ENCODE measurements around the gene ELMO3. TPM values are rescaled to one million over a fixed set of nuclear protein-coding genes. Genes with fewer than 3 reads are reported as not detected.

Gene ELMO3
- total RNA-seq, 1 experiment from 2014 or later: 2.0 TPM

GRCh38 chr16:67188323-67188722 lies 10.6 kb upstream of the ELMO3 start:
- DNase-seq (ENCODE audit: low read depth, low spot score) (no peak), ATAC-seq (no peak)
- Histone ChIP-seq H3K4me1 (ENCODE audit: control insufficient read depth, insufficient read depth, low read length) (peaks cover 7% of the 10 kb centered on the region), H3K27ac (ENCODE audit: low read length) (no peak overlapping the region), H3K4me3 (ENCODE audit: low read depth in 2 of 2, low read length in 2 of 2) (no peak overlapping the region), H3K36me3 (ENCODE audit: control insufficient read depth, insufficient read depth, low read length) (peaks cover 12% of the 10 kb centered on the region; the same call in 1 of the 2 replicates), H3K9me3 (ENCODE audit: control insufficient read depth, insufficient read depth, low read depth, low read length) (no peaks in the 10 kb centered on the region), H3K27me3 (ENCODE audit: control insufficient read depth, insufficient read depth, low read length) (no peaks in the 10 kb centered on the region)
- intact Hi-C loops (cut with micrococcal nuclease; ENCODE audit: unreplicated experiment) (loop anchor here (10.0 kb wide), 1 partner anchor 234 kb away; no protein-coding TSS in a partner anchor), in situ Hi-C loops (cut with HindIII; ENCODE audit: low pct_unique_long_range_greater_than_20kb, low sequenced_read_pairs) (no loop called here)
- BruUV-seq (replicated peaks): no TSS peak
- ChIA-PET CTCF (interaction anchor here (0.5 kb wide), 1 partner anchor 167 kb away, joined by 4 read pairs; no protein-coding TSS in a partner anchor), POLR2A (no interaction called here)
- TF ChIP-seq POLR2AphosphoS5 (IDR thresholded peaks at IDR 0.05; ENCODE audit: low read depth, low read length) (no peak), TCF7L2 (IDR thresholded peaks at IDR 0.05; ENCODE audit: low read depth, low read length) (no peak), SIN3A (IDR thresholded peaks at IDR 0.05; ENCODE audit: borderline replicate concordance, insufficient read depth, low read depth, low read length) (no peak)
- TF ChIP-seq, protein P1, sequence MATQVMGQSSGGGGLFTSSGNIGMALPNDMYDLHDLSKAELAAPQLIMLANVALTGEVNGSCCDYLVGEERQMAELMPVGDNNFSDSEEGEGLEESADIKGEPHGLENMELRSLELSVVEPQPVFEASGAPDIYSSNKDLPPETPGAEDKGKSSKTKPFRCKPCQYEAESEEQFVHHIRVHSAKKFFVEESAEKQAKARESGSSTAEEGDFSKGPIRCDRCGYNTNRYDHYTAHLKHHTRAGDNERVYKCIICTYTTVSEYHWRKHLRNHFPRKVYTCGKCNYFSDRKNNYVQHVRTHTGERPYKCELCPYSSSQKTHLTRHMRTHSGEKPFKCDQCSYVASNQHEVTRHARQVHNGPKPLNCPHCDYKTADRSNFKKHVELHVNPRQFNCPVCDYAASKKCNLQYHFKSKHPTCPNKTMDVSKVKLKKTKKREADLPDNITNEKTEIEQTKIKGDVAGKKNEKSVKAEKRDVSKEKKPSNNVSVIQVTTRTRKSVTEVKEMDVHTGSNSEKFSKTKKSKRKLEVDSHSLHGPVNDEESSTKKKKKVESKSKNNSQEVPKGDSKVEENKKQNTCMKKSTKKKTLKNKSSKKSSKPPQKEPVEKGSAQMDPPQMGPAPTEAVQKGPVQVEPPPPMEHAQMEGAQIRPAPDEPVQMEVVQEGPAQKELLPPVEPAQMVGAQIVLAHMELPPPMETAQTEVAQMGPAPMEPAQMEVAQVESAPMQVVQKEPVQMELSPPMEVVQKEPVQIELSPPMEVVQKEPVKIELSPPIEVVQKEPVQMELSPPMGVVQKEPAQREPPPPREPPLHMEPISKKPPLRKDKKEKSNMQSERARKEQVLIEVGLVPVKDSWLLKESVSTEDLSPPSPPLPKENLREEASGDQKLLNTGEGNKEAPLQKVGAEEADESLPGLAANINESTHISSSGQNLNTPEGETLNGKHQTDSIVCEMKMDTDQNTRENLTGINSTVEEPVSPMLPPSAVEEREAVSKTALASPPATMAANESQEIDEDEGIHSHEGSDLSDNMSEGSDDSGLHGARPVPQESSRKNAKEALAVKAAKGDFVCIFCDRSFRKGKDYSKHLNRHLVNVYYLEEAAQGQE (IDR thresholded peaks at IDR 0.05; ENCODE audit: insufficient read depth in 1 of 2, low read depth in 2 of 2, low read length in 1 of 2): no peak
- TF ChIP-seq, protein P2, sequence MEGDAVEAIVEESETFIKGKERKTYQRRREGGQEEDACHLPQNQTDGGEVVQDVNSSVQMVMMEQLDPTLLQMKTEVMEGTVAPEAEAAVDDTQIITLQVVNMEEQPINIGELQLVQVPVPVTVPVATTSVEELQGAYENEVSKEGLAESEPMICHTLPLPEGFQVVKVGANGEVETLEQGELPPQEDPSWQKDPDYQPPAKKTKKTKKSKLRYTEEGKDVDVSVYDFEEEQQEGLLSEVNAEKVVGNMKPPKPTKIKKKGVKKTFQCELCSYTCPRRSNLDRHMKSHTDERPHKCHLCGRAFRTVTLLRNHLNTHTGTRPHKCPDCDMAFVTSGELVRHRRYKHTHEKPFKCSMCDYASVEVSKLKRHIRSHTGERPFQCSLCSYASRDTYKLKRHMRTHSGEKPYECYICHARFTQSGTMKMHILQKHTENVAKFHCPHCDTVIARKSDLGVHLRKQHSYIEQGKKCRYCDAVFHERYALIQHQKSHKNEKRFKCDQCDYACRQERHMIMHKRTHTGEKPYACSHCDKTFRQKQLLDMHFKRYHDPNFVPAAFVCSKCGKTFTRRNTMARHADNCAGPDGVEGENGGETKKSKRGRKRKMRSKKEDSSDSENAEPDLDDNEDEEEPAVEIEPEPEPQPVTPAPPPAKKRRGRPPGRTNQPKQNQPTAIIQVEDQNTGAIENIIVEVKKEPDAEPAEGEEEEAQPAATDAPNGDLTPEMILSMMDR (IDR thresholded peaks at IDR 0.05): no peak

GRCh38 chr16:67188798-67189197 lies 10.1 kb upstream of the ELMO3 start:
- BruUV-seq (replicated peaks): no TSS peak
- no peak for TF ChIP-seq SIN3A (IDR thresholded peaks at IDR 0.05; ENCODE audit: borderline replicate concordance, insufficient read depth, low read depth, low read length)
- TF ChIP-seq POLR2AphosphoS5 (IDR thresholded peaks at IDR 0.05; ENCODE audit: low read depth, low read length): no peak
- TF ChIP-seq, protein P2 (IDR thresholded peaks at IDR 0.05): no peak
- no peak for TF ChIP-seq TCF7L2 (IDR thresholded peaks at IDR 0.05; ENCODE audit: low read depth, low read length)
- TF ChIP-seq, protein P1 (IDR thresholded peaks at IDR 0.05; ENCODE audit: insufficient read depth in 1 of 2, low read depth in 2 of 2, low read length in 1 of 2): no peak
- peaks cover 9% of the 10 kb centered on the region for H3K4me1 ChIP-seq (ENCODE audit: control insufficient read depth, insufficient read depth, low read length)
- H3K4me3 ChIP-seq (ENCODE audit: low read depth in 2 of 2, low read length in 2 of 2): no peak overlapping the region
- ChIA-PET CTCF (interaction anchor here (0.5 kb wide), 1 partner anchor 168 kb away, joined by 4 read pairs; no protein-coding TSS in a partner anchor), POLR2A (no interaction called here)
- intact Hi-C loops (cut with micrococcal nuclease; ENCODE audit: unreplicated experiment): loop anchor here (10.0 kb wide), 1 partner anchor 234 kb away; no protein-coding TSS in a partner anchor
- ATAC-seq (no peak), DNase-seq (ENCODE audit: low read depth, low spot score) (no peak)
- no peaks in the 10 kb centered on the region for H3K27me3 ChIP-seq (ENCODE audit: control insufficient read depth, insufficient read depth, low read length)
- in situ Hi-C loops (cut with HindIII; ENCODE audit: low pct_unique_long_range_greater_than_20kb, low sequenced_read_pairs): no loop called here
- H3K27ac ChIP-seq (ENCODE audit: low read length): no peak overlapping the region
- peaks cover 12% of the 10 kb centered on the region; the same call in 1 of the 2 replicates for H3K36me3 ChIP-seq (ENCODE audit: control insufficient read depth, insufficient read depth, low read length)
- H3K9me3 ChIP-seq (ENCODE audit: control insufficient read depth, insufficient read depth, low read depth, low read length): no peaks in the 10 kb centered on the region
